CD14-positive monocyte (primary cell): ENCODE measurements around the gene FBRS. TPM values are rescaled to one million over a fixed set of nuclear protein-coding genes. Genes with fewer than 3 reads are reported as not detected.
A peak's percentile ranks its signal among the peaks of the same experiment; 100 is the strongest.

Source experiments
- DNase-seq, 3 donors: peaks; one replicate each; pipeline ENCODE4 v3.0.0-alpha.2; 2011 to 2022
- H2AFZ ChIP-seq: 2 replicates; pipeline ENCODE4 v1.6.0; 2012; ENCODE audit warnings: mild to moderate bottlenecking, low read depth, low read length, inconsistent platforms; ENCODE audit not compliant: insufficient read depth, poor library complexity, severe bottlenecking
- H3K27ac ChIP-seq, 2 donors: 1 replicate in 1 of 2; 2 replicates in 1 of 2; pipeline ENCODE4 v1.5.1; 2012 to 2013; ENCODE audit warnings: low read length in 2 of 2, control low read depth in 1 of 2, inconsistent platforms in 1 of 2, low read depth in 1 of 2, mild to moderate bottlenecking in 1 of 2
- H3K27me3 ChIP-seq, 2 donors: one replicate each; pipeline versions ENCODE4 v1.6.0 to v1.6.1; 2011 to 2013; ENCODE audit warnings: low read length in 2 of 2; ENCODE audit not compliant: control insufficient read depth in 2 of 2, insufficient read depth in 2 of 2
- H3K36me3 ChIP-seq, 2 donors: replicated peaks in 1 of 2; 1 replicate in 1 of 2; 2 replicates in 1 of 2; pipeline versions ENCODE4 v1.5.1 to v1.6.1; 2012 to 2013; ENCODE audit warnings: low read length in 2 of 2, control low read depth in 1 of 2, inconsistent platforms in 1 of 2, mild to moderate bottlenecking in 1 of 2; ENCODE audit not compliant: insufficient read depth in 2 of 2, control insufficient read depth in 1 of 2
- H3K4me1 ChIP-seq, 2 donors: 1 replicate in 1 of 2; 2 replicates in 1 of 2; pipeline versions ENCODE4 v1.5.1 to v1.6.1; 2012 to 2013; ENCODE audit warnings: low read length in 2 of 2, control low read depth in 1 of 2, inconsistent platforms in 1 of 2, mild to moderate bottlenecking in 1 of 2, moderate library complexity in 1 of 2; ENCODE audit not compliant: insufficient read depth in 2 of 2, control insufficient read depth in 1 of 2
- H3K4me2 ChIP-seq: replicated peaks from 2 replicates; pipeline ENCODE3; 2012; ENCODE audit warnings: low read length, moderate library complexity, mild to moderate bottlenecking; ENCODE audit not compliant: poor library complexity, severe bottlenecking; ENCODE audit errors: extremely low read depth
- H3K4me3 ChIP-seq, 3 experiments: fragments of 200-600 bp in 1 of 3; sonication (generic) in 1 of 3; replicated peaks in 1 of 3; 1 replicate in 2 of 3; 2 replicates in 1 of 3; pipeline ENCODE4 v1.5.1; 2011 to 2013; ENCODE audit warnings: low read length in 3 of 3, mild to moderate bottlenecking in 3 of 3, control low read depth in 2 of 3, low read depth in 2 of 3, inconsistent platforms in 1 of 3, moderate library complexity in 1 of 3
- H3K79me2 ChIP-seq: 2 replicates; pipeline ENCODE4 v1.6.0; 2012; ENCODE audit warnings: mild to moderate bottlenecking, control low read depth, inconsistent platforms, low read length, moderate library complexity; ENCODE audit not compliant: insufficient read depth
- H3K9ac ChIP-seq: 2 replicates; pipeline ENCODE4 v1.6.0; 2017; ENCODE audit warnings: low read length, mild to moderate bottlenecking; ENCODE audit not compliant: insufficient read depth, poor library complexity, severe bottlenecking
- H3K9me3 ChIP-seq, 2 donors: replicated peaks in 1 of 2; 1 replicate in 1 of 2; 2 replicates in 1 of 2; pipeline versions ENCODE4 v1.5.1 to v1.6.1; 2012 to 2013; ENCODE audit warnings: low read length in 2 of 2, control low read depth in 1 of 2; ENCODE audit not compliant: control insufficient read depth in 1 of 2, insufficient read depth in 1 of 2
- H4K20me1 ChIP-seq: 2 replicates; pipeline ENCODE4 v1.6.0; 2012; ENCODE audit warnings: mild to moderate bottlenecking, low read length, control low read depth, moderate library complexity; ENCODE audit not compliant: insufficient read depth
- H3K27ac Mint-ChIP-seq, 7 donors: one replicate each; pipeline ENCODE4 v1.8.0; 2020; ENCODE audit warnings: mild to moderate bottlenecking in 7 of 7, mixed read lengths in 7 of 7, moderate library complexity in 6 of 7, inconsistent platforms in 2 of 7
- H3K27me3 Mint-ChIP-seq, 3 donors: one replicate each; pipeline ENCODE4 v1.8.0; 2021 to 2022; ENCODE audit warnings: low read depth in 3 of 3, mild to moderate bottlenecking in 3 of 3, mixed read lengths in 3 of 3, moderate library complexity in 3 of 3, inconsistent platforms in 1 of 3
- H3K36me3 Mint-ChIP-seq, 2 donors: one replicate each; pipeline ENCODE4 v1.8.0; 2020; ENCODE audit warnings: mixed read lengths in 2 of 2, inconsistent platforms in 1 of 2, mild to moderate bottlenecking in 1 of 2
- H3K4me1 Mint-ChIP-seq: one replicate; pipeline ENCODE4 v1.8.0; 2020; ENCODE audit warnings: mild to moderate bottlenecking, mixed read lengths
- H3K4me3 Mint-ChIP-seq, 2 donors: one replicate each; pipeline ENCODE4 v1.8.0; 2020; ENCODE audit warnings: mild to moderate bottlenecking in 2 of 2, mixed read lengths in 2 of 2, moderate library complexity in 1 of 2
- H3K9me3 Mint-ChIP-seq, 7 donors: one replicate each; pipeline ENCODE4 v1.8.0; 2020 to 2022; ENCODE audit warnings: mixed read lengths in 7 of 7, mild to moderate bottlenecking in 6 of 7, moderate library complexity in 6 of 7, inconsistent platforms in 2 of 7
- WGBS: methylation state at CpG from one replicate; pipeline ENCODE4 v1.1.5; 2013; ENCODE audit warnings: missing lambda C conversion rate; ENCODE audit not compliant: insufficient coverage; 5-methylcytosine and 5-hydroxymethylcytosine counted together
- intact Hi-C, 2 donors: fragments of 100-400 bp; cut with micrococcal nuclease; formaldehyde crosslinking; loops; one replicate each; pipeline versions ENCODE4 v1.15.0 to v1.15.1; 2023
- polyA plus RNA-seq, 3 donors: library from polyadenylated mRNA; depleted of rRNA in 1 of 3; unstranded in 2 of 3; stranded (reverse) in 1 of 3; fragments of 300-500 nt in 2 of 3; fragments of >200 nt in 1 of 3; fragmentation: Illumina TruSeq in 2 of 3; gene quantifications; 1 replicate in 2 of 3; 2 replicates in 1 of 3; pipeline ENCODE4 v1.2.3, GENCODE V29; 2012 to 2021
- TF ChIP-seq, protein P1 (sequence below): fragments of 200-600 bp; IDR thresholded peaks from one replicate; pipeline ENCODE4 v1.8.0; 2022; ENCODE audit warnings: antibody characterized with exemption, mild to moderate bottlenecking

Gene FBRS
- polyA plus RNA-seq, 3 donors = 1.4 to 44.8 (median 2.1) TPM

DNA sequence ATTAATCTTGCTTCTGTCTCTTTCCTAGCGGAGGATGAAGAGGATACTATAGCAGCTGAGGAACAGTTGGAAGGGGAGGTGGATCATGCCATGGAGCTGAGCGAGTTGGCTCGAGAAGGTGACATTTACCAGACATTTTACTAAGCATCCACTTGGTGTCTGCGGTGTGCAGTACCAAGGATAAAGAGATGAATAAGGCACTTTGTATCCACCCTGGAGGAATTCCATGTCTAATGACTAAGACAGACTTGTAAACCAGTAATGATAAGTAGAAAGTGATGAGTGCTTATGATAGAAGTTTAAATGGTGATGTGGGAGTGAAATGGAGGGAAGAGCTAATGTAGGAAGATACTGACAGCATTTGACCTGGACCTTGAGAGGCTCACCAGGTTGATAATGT, 52.7 kb downstream of the FBRS start:
- Histone ChIP-seq H2AFZ (no peak overlapping the region), H3K79me2 (peaks cover 31% of the 10 kb centered on the region), H4K20me1 (peaks cover 66% of the 10 kb centered on the region), H3K27me3 (no peaks in the 10 kb centered on the region), H3K4me3 (no peak overlapping the region), H3K4me1 (peaks cover 31 to 38% of the 10 kb centered on the region in 2 donors), H3K27ac (peak overlapping the region in 1 of 2 donors; percentile 87), H3K4me2 (no peak overlapping the region), H3K9me3 (no peaks in the 10 kb centered on the region), H3K36me3 (peaks cover 78 to 79% of the 10 kb centered on the region in 2 donors), H3K9ac (no peak overlapping the region)
- H3K27me3 Mint-ChIP-seq = peaks cover 0 to 5% (median 0%) of the 10 kb centered on the region in 3 donors
- H3K27ac Mint-ChIP-seq = peak overlapping the region in 2 of 7 donors; percentile 66 to 83
- no peak overlapping the region for H3K4me3 Mint-ChIP-seq
- TF ChIP-seq, protein P1, sequence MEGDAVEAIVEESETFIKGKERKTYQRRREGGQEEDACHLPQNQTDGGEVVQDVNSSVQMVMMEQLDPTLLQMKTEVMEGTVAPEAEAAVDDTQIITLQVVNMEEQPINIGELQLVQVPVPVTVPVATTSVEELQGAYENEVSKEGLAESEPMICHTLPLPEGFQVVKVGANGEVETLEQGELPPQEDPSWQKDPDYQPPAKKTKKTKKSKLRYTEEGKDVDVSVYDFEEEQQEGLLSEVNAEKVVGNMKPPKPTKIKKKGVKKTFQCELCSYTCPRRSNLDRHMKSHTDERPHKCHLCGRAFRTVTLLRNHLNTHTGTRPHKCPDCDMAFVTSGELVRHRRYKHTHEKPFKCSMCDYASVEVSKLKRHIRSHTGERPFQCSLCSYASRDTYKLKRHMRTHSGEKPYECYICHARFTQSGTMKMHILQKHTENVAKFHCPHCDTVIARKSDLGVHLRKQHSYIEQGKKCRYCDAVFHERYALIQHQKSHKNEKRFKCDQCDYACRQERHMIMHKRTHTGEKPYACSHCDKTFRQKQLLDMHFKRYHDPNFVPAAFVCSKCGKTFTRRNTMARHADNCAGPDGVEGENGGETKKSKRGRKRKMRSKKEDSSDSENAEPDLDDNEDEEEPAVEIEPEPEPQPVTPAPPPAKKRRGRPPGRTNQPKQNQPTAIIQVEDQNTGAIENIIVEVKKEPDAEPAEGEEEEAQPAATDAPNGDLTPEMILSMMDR = no peak
- DNase-seq = no peak
- WGBS = no CpG with 5 or more reads among the region's 4 CpGs
- peaks cover 29% of the 10 kb centered on the region for H3K4me1 Mint-ChIP-seq
- H3K36me3 Mint-ChIP-seq = peaks cover 76 to 86% of the 10 kb centered on the region in 2 donors
- peaks cover 0 to 4% (median 0%) of the 10 kb centered on the region in 7 donors for H3K9me3 Mint-ChIP-seq
- intact Hi-C loops = loop anchor here in 1 of 2 donors (5.0 to 10.0 kb wide), 3 partner anchors 36 to 336 kb away; partner anchors contain the start of genes MYL11, PHKG2 and TBC1D10B

DNA sequence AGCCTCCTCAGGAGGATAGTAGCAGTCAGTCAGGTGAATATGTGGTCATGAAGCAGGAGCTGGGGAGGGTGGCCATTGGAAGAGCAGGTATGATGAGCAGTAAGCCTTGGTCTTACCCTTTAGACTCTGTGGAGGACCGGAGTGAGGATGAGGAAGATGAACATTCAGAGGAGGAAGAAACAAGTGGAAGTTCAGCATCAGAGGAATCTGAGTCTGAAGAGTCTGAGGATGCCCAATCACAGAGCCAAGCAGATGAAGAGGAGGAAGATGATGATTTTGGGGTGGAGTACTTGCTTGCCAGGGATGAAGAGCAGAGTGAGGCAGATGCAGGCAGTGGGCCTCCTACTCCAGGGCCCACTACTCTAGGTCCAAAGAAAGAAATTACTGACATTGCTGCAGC, 53.5 kb downstream of the FBRS start:
- peaks cover 0 to 5% (median 0%) of the 10 kb centered on the region in 3 donors for H3K27me3 Mint-ChIP-seq
- Histone ChIP-seq H3K79me2 (peaks cover 29% of the 10 kb centered on the region), H3K4me2 (no peak overlapping the region), H3K4me1 (peaks cover 39 to 46% of the 10 kb centered on the region in 2 donors), H2AFZ (no peak overlapping the region), H3K4me3 (no peak overlapping the region), H4K20me1 (peaks cover 60% of the 10 kb centered on the region), H3K9me3 (no peaks in the 10 kb centered on the region), H3K9ac (no peak overlapping the region), H3K27me3 (no peaks in the 10 kb centered on the region), H3K36me3 (peaks cover 78 to 79% of the 10 kb centered on the region in 2 donors), H3K27ac (peak overlapping the region in 1 of 2 donors; percentile 87)
- no peak overlapping the region for H3K4me3 Mint-ChIP-seq
- intact Hi-C loops = loop anchor here in 1 of 2 donors (5.0 to 10.0 kb wide), 3 partner anchors 36 to 337 kb away; partner anchors contain the start of genes MYL11, PHKG2 and TBC1D10B
- H3K4me1 Mint-ChIP-seq = peaks cover 35% of the 10 kb centered on the region
- DNase-seq = no peak
- H3K9me3 Mint-ChIP-seq = peaks cover 0 to 4% (median 0%) of the 10 kb centered on the region in 7 donors
- peak overlapping the region; percentile 1 to 99 (median 67) for H3K27ac Mint-ChIP-seq
- peaks cover 79 to 88% of the 10 kb centered on the region in 2 donors for H3K36me3 Mint-ChIP-seq
- 92% methylated on average over 1 of the region's 1 CpG for WGBS
- TF ChIP-seq, protein P1 = no peak
